A549 (cell line): ENCODE measurements around the gene HDLBP.

ENCODE experiments used
- EP300 ChIP-seq, 2 experiments: fragments of >200 bp; sonication (Bioruptor Twin); formaldehyde crosslinking; IDR thresholded peaks; 2 replicates in 1 of 2; 3 replicates in 1 of 2; pipeline ENCODE4 v1.6.1; 2016 to 2017
- GATA3 ChIP-seq: IDR thresholded peaks from 2 replicates; pipeline ENCODE4 v1.6.1; 2012; ENCODE audit warnings: borderline replicate concordance
- HDAC2 ChIP-seq: fragments of 200-600 bp; sonication (generic); IDR thresholded peaks from 2 replicates; pipeline ENCODE4 v1.6.1; 2016
- HOXA7 ChIP-seq: fragments of 250-450 bp; sonication (Bioruptor Pico); IDR thresholded peaks from 2 replicates; pipeline ENCODE4 v1.5.0; 2020; ENCODE audit warnings: mild to moderate bottlenecking, moderate library complexity
- JUNB ChIP-seq: fragments of >200 bp; sonication (Bioruptor Twin); formaldehyde crosslinking; IDR thresholded peaks from 2 replicates; pipeline ENCODE4 v1.6.1; 2016
- MAX ChIP-seq: IDR thresholded peaks from 2 replicates; pipeline ENCODE4 v1.6.1; 2012
- POLR2A ChIP-seq: IDR thresholded peaks from 2 replicates; pipeline ENCODE4 v1.6.1; 2012; ENCODE audit warnings: mild to moderate bottlenecking, low read length
- RFX5 ChIP-seq: fragments of 450-650 bp; IDR thresholded peaks from 2 replicates; pipeline ENCODE4 v1.7.1; 2014; ENCODE audit warnings: antibody characterized with exemption, mild to moderate bottlenecking, moderate library complexity
- TP53 ChIP-seq: fragments of 250-450 bp; sonication (Bioruptor Pico); IDR thresholded peaks from 2 replicates; pipeline ENCODE4 v1.5.0; 2021; ENCODE audit warnings: mild to moderate bottlenecking, moderate library complexity
- TF ChIP-seq, protein P1 (sequence below): fragments of 200-600 bp; sonication (generic); IDR thresholded peaks from 2 replicates; pipeline ENCODE4 v1.6.1; 2016; ENCODE audit warnings: antibody characterized with exemption, mild to moderate bottlenecking, moderate library complexity
- TF ChIP-seq, protein P2 (sequence below): fragments of >200 bp; sonication (Bioruptor Twin); formaldehyde crosslinking; IDR thresholded peaks from 3 replicates; pipeline ENCODE4 v1.5.1; 2016

GRCh38 chr2:241352227-241352626, 36.8 kb upstream of the HDLBP start:
- TF ChIP-seq JUNB (no peak), HOXA7 (no peak), RFX5 (no peak), HDAC2 (no peak), TP53 (no peak), GATA3 (no peak), MAX (no peak), EP300 (IDR thresholded peaks at IDR 0.05) (no peak), POLR2A (no peak)
- TF ChIP-seq, protein P1, sequence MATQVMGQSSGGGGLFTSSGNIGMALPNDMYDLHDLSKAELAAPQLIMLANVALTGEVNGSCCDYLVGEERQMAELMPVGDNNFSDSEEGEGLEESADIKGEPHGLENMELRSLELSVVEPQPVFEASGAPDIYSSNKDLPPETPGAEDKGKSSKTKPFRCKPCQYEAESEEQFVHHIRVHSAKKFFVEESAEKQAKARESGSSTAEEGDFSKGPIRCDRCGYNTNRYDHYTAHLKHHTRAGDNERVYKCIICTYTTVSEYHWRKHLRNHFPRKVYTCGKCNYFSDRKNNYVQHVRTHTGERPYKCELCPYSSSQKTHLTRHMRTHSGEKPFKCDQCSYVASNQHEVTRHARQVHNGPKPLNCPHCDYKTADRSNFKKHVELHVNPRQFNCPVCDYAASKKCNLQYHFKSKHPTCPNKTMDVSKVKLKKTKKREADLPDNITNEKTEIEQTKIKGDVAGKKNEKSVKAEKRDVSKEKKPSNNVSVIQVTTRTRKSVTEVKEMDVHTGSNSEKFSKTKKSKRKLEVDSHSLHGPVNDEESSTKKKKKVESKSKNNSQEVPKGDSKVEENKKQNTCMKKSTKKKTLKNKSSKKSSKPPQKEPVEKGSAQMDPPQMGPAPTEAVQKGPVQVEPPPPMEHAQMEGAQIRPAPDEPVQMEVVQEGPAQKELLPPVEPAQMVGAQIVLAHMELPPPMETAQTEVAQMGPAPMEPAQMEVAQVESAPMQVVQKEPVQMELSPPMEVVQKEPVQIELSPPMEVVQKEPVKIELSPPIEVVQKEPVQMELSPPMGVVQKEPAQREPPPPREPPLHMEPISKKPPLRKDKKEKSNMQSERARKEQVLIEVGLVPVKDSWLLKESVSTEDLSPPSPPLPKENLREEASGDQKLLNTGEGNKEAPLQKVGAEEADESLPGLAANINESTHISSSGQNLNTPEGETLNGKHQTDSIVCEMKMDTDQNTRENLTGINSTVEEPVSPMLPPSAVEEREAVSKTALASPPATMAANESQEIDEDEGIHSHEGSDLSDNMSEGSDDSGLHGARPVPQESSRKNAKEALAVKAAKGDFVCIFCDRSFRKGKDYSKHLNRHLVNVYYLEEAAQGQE = no peak
- TF ChIP-seq, protein P2, sequence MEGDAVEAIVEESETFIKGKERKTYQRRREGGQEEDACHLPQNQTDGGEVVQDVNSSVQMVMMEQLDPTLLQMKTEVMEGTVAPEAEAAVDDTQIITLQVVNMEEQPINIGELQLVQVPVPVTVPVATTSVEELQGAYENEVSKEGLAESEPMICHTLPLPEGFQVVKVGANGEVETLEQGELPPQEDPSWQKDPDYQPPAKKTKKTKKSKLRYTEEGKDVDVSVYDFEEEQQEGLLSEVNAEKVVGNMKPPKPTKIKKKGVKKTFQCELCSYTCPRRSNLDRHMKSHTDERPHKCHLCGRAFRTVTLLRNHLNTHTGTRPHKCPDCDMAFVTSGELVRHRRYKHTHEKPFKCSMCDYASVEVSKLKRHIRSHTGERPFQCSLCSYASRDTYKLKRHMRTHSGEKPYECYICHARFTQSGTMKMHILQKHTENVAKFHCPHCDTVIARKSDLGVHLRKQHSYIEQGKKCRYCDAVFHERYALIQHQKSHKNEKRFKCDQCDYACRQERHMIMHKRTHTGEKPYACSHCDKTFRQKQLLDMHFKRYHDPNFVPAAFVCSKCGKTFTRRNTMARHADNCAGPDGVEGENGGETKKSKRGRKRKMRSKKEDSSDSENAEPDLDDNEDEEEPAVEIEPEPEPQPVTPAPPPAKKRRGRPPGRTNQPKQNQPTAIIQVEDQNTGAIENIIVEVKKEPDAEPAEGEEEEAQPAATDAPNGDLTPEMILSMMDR = no peak
